ENCODE measurements around the gene PTPRT. TPM values are rescaled to one million over a fixed set of nuclear protein-coding genes. Genes with fewer than 3 reads are reported as not detected.

Gene PTPRT
- total RNA-seq, 1 donor from 2014 or later: not detected

GRCh38 chr20:42082611-42083010 lies 1107.1 kb downstream of the PTPRT start:
- DNase-seq (ENCODE audit: low spot score): no peak
- Mint-ChIP-seq H3K36me3 (ENCODE audit: low read depth) (no peaks in the 10 kb centered on the region), H3K27ac (no peak overlapping the region), H3K4me3 (ENCODE audit: low read depth) (no peak overlapping the region), H3K9me3 (no peaks in the 10 kb centered on the region), H3K27me3 (ENCODE audit: low read depth) (no peaks in the 10 kb centered on the region), H3K4me1 (ENCODE audit: low read depth) (no peaks in the 10 kb centered on the region)
- intact Hi-C loops (cut with micrococcal nuclease): no loop called here

GRCh38 chr20:42080956-42081355 lies 1108.8 kb downstream of the PTPRT start:
- no peaks in the 10 kb centered on the region for H3K9me3 Mint-ChIP-seq
- H3K27me3 Mint-ChIP-seq (ENCODE audit: low read depth): no peaks in the 10 kb centered on the region
- H3K27ac Mint-ChIP-seq: no peak overlapping the region
- no peaks in the 10 kb centered on the region for H3K4me1 Mint-ChIP-seq (ENCODE audit: low read depth)
- no peak for DNase-seq (ENCODE audit: low spot score)
- intact Hi-C loops (cut with micrococcal nuclease): no loop called here
- H3K36me3 Mint-ChIP-seq (ENCODE audit: low read depth): no peaks in the 10 kb centered on the region
- no peak overlapping the region for H3K4me3 Mint-ChIP-seq (ENCODE audit: low read depth)

DNA sequence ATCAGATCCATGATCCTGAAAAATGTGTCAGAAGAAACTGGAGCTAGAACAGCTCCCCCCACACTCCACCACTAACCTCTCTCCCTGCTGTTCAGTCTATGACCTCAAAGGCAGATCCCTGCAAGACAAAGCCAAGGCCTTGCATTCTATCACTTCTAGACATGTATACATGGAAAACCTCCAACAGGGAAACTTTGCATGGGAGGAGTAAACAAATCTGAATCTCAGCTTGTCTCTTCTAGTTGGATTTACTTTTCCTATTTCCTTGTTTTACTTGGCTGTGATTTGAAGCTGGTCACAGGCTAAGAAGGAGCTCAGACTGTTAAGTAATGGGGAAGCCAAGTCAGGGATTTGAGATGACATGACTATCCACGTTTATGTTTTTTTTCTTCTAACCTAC lies 1114.8 kb downstream of the PTPRT start:
- intact Hi-C loops (cut with micrococcal nuclease): no loop called here
- Mint-ChIP-seq H3K9me3 (no peaks in the 10 kb centered on the region), H3K36me3 (ENCODE audit: low read depth) (no peaks in the 10 kb centered on the region), H3K4me3 (ENCODE audit: low read depth) (no peak overlapping the region), H3K27ac (no peak overlapping the region), H3K4me1 (ENCODE audit: low read depth) (no peaks in the 10 kb centered on the region), H3K27me3 (ENCODE audit: low read depth) (no peaks in the 10 kb centered on the region)
- DNase-seq (ENCODE audit: low spot score): no peak

DNA sequence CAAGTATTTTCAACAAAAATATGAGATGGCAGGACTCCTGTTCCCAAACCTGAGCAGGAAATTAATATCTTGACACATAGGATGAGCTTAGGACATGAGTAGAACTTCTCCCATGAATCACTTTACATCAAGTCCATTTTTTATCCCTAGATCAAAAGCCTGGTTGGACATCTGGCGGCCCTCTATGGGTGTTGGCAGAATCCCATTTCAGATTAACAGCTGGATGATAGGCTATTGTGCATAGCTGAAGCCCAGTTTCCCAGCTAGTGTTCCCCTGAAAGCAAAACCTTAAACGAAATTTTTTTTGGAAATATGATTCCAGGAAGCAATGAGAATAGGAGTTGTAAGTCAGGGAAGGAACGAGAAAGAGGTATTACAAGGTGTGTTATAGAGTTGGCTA lies 1122.1 kb downstream of the PTPRT start:
- Mint-ChIP-seq H3K4me1 (ENCODE audit: low read depth) (no peaks in the 10 kb centered on the region), H3K27me3 (ENCODE audit: low read depth) (no peaks in the 10 kb centered on the region), H3K27ac (no peak overlapping the region), H3K36me3 (ENCODE audit: low read depth) (no peaks in the 10 kb centered on the region), H3K9me3 (no peaks in the 10 kb centered on the region), H3K4me3 (ENCODE audit: low read depth) (no peak overlapping the region)
- intact Hi-C loops (cut with micrococcal nuclease): no loop called here
- no peak for DNase-seq (ENCODE audit: low spot score)

GRCh38 chr20:42067174-42067573 lies 1122.5 kb downstream of the PTPRT start:
- intact Hi-C loops (cut with micrococcal nuclease): no loop called here
- no peak for DNase-seq (ENCODE audit: low spot score)
- Mint-ChIP-seq H3K4me1 (ENCODE audit: low read depth) (no peaks in the 10 kb centered on the region), H3K4me3 (ENCODE audit: low read depth) (no peak overlapping the region), H3K9me3 (no peaks in the 10 kb centered on the region), H3K27ac (no peak overlapping the region), H3K27me3 (ENCODE audit: low read depth) (no peaks in the 10 kb centered on the region), H3K36me3 (ENCODE audit: low read depth) (no peaks in the 10 kb centered on the region)

DNA sequence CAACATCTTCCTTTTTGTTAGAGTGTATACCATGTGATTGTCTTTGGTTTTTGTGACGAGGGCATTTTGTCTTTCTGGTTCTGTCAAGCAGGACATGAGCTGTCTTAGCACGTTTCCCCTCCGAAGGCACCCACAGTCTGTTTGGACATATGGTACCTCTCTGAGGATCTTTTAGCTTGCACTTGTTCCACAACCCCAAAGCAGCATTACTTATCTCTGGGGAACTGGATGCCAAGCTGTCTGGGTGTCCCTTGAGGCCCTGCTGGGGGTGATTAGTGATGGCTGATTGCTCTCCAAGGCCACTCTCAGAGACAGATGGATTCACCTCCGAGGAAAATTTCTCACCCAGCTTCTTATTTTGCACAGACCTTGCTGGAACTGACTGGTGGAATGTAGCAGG lies 1126.6 kb downstream of the PTPRT start:
- Mint-ChIP-seq H3K27me3 (ENCODE audit: low read depth) (no peaks in the 10 kb centered on the region), H3K4me1 (ENCODE audit: low read depth) (no peaks in the 10 kb centered on the region), H3K9me3 (no peaks in the 10 kb centered on the region), H3K36me3 (ENCODE audit: low read depth) (no peaks in the 10 kb centered on the region), H3K27ac (no peak overlapping the region), H3K4me3 (ENCODE audit: low read depth) (no peak overlapping the region)
- intact Hi-C loops (cut with micrococcal nuclease): no loop called here
- no peak for DNase-seq (ENCODE audit: low spot score)

GRCh38 chr20:42053350-42053749 lies 1136.4 kb downstream of the PTPRT start:
- Mint-ChIP-seq H3K4me1 (ENCODE audit: low read depth) (no peaks in the 10 kb centered on the region), H3K4me3 (ENCODE audit: low read depth) (no peak overlapping the region), H3K9me3 (no peaks in the 10 kb centered on the region), H3K36me3 (ENCODE audit: low read depth) (no peaks in the 10 kb centered on the region), H3K27ac (no peak overlapping the region), H3K27me3 (ENCODE audit: low read depth) (no peaks in the 10 kb centered on the region)
- intact Hi-C loops (cut with micrococcal nuclease): no loop called here
- no peak for DNase-seq (ENCODE audit: low spot score)

GRCh38 chr20:42051921-42052320 lies 1137.8 kb downstream of the PTPRT start:
- Mint-ChIP-seq H3K36me3 (ENCODE audit: low read depth) (no peaks in the 10 kb centered on the region), H3K27ac (no peak overlapping the region), H3K9me3 (no peaks in the 10 kb centered on the region), H3K4me3 (ENCODE audit: low read depth) (no peak overlapping the region), H3K27me3 (ENCODE audit: low read depth) (no peaks in the 10 kb centered on the region), H3K4me1 (ENCODE audit: low read depth) (no peaks in the 10 kb centered on the region)
- no peak for DNase-seq (ENCODE audit: low spot score)
- intact Hi-C loops (cut with micrococcal nuclease): no loop called here

DNA sequence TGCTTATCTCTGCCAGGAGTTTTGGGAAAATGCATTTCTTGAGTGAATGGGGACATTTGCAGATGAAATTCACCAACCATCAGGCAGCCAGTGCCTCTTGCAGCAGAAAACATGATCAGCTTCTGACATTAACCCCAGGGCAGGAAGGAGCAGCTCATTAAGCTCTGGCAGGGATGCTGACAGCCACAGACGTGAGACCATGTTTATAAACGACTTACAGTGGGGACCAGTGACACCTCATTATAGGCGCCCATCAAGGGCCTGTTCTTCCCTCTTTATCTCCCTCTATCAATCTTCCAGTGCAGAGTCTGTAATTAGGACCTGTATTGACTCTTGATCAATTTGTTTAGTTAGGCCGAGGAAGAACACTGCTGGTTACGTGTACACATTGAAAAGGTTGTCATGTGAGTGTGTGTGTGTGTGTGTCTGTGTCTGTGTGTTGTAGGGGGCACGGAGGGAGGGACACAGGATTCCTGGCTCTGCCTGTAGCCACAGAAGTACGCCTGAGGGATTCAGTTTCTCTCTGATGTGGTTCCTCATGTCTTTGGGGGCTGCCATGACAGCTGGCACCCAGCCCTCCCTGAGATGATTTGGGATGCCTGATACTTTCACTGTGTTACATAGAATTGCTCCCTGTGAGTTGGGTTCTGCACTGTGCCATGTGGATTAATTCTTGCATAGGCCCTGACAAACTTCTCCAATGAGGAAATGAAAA lies 1143.2 kb downstream of the PTPRT start:
- Mint-ChIP-seq H3K4me3 (ENCODE audit: low read depth) (no peak overlapping the region), H3K4me1 (ENCODE audit: low read depth) (no peaks in the 10 kb centered on the region), H3K9me3 (no peaks in the 10 kb centered on the region), H3K27me3 (ENCODE audit: low read depth) (no peaks in the 10 kb centered on the region), H3K27ac (no peak overlapping the region), H3K36me3 (ENCODE audit: low read depth) (no peaks in the 10 kb centered on the region)
- intact Hi-C loops (cut with micrococcal nuclease): no loop called here
- no peak for DNase-seq (ENCODE audit: low spot score)

DNA sequence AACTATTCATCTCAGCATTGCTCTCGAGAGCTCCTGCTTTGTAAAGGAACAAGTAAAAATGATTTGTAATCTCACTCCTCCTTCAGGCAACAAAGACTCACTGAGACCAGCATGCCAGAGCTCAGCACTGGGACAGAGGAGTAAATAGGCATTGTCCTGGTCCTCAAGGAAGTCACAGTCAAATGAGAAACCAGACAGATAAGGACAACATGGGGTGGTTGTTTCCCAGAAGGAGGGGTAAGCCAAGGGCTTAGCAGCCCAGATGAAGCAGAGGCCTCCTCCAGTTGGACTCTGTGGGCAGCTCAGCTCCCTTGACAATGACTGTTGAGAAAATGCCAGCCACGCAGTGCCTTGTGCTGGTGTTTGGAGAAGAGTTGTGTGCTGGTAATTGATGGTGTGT lies 1145.8 kb downstream of the PTPRT start:
- Mint-ChIP-seq H3K9me3 (no peaks in the 10 kb centered on the region), H3K36me3 (ENCODE audit: low read depth) (no peaks in the 10 kb centered on the region), H3K27me3 (ENCODE audit: low read depth) (no peaks in the 10 kb centered on the region), H3K4me1 (ENCODE audit: low read depth) (no peaks in the 10 kb centered on the region), H3K27ac (no peak overlapping the region), H3K4me3 (ENCODE audit: low read depth) (no peak overlapping the region)
- DNase-seq (ENCODE audit: low spot score): no peak
- intact Hi-C loops (cut with micrococcal nuclease): no loop called here

- no peaks in the 10 kb centered on the region for H3K9me3 Mint-ChIP-seq
- H3K27ac Mint-ChIP-seq: no peak overlapping the region
- H3K4me3 Mint-ChIP-seq (ENCODE audit: low read depth): no peak overlapping the region
- no peaks in the 10 kb centered on the region for H3K4me1 Mint-ChIP-seq (ENCODE audit: low read depth)
- intact Hi-C loops (cut with micrococcal nuclease): no loop called here
- no peaks in the 10 kb centered on the region for H3K27me3 Mint-ChIP-seq (ENCODE audit: low read depth)
- no peak for DNase-seq (ENCODE audit: low spot score)
- H3K36me3 Mint-ChIP-seq (ENCODE audit: low read depth): no peaks in the 10 kb centered on the region
Measured at GRCh38 chr20:42041000-42041565, 1148.6 kb downstream of the PTPRT start.

- Mint-ChIP-seq H3K4me1 (ENCODE audit: low read depth) (no peaks in the 10 kb centered on the region), H3K4me3 (ENCODE audit: low read depth) (no peak overlapping the region), H3K27ac (no peak overlapping the region), H3K36me3 (ENCODE audit: low read depth) (no peaks in the 10 kb centered on the region), H3K27me3 (ENCODE audit: low read depth) (no peaks in the 10 kb centered on the region), H3K9me3 (no peaks in the 10 kb centered on the region)
- no peak for DNase-seq (ENCODE audit: low spot score)
- intact Hi-C loops (cut with micrococcal nuclease): no loop called here
Measured at GRCh38 chr20:42027746-42028268, 1161.9 kb downstream of the PTPRT start.

DNA sequence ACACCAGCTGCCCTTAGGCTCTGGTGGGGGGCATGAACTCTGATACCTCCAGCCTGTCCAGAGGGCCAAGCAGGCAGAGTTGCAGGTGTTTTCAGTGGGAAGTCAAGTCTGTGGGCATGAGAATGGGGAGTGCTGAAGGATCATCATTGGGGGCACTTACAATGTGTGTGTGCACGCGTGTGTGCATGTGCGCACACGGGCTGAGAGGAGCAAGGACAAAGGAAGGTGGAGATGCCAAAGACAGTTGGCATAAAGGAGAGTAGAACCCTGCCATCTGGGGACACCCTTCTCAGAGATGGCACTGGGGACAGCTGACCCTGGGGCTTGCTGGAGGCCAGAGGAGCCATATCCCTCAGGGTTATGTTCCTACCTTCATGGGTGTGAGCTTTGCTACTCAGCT lies 1163.1 kb downstream of the PTPRT start:
- H3K27ac Mint-ChIP-seq: no peak overlapping the region
- DNase-seq (ENCODE audit: low spot score): no peak
- H3K4me1 Mint-ChIP-seq (ENCODE audit: low read depth): no peaks in the 10 kb centered on the region
- intact Hi-C loops (cut with micrococcal nuclease): no loop called here
- H3K9me3 Mint-ChIP-seq: no peaks in the 10 kb centered on the region
- no peaks in the 10 kb centered on the region for H3K36me3 Mint-ChIP-seq (ENCODE audit: low read depth)
- H3K27me3 Mint-ChIP-seq (ENCODE audit: low read depth): no peaks in the 10 kb centered on the region
- no peak overlapping the region for H3K4me3 Mint-ChIP-seq (ENCODE audit: low read depth)
